Caco-2 (cell line): Measurements from ENCODE around the gene ALG9. TPM values are rescaled to one million over a fixed set of nuclear protein-coding genes. Genes with fewer than 3 reads are reported as not detected.
A peak's percentile ranks its signal among the peaks of the same experiment; 100 is the strongest.

ENCODE experiments used
- BruUV-seq: library from RNA; stranded (reverse); fragments of 400-500 nt; replicated peaks from 2 replicates; lab custom pipeline; 2021; lab: Mats Ljungman, UMichigan
- CTCF ChIA-PET: fragments of 300-600 bp; sonication (Branson Sonifier 250); formaldehyde crosslinking; loops from one replicate; lab custom pipeline; 2022; ENCODE audit warnings: antibody characterized with exemption; lab: Charles Lee
- POLR2A ChIA-PET: fragments of 300-600 bp; sonication (Branson Sonifier 250); formaldehyde crosslinking; loops from one replicate; lab custom pipeline; 2022; ENCODE audit warnings: antibody characterized with exemption; lab: Charles Lee
- DNase-seq, 2 experiments: peaks; one replicate each; pipeline versions ENCODE4 v3.0.0 to v3.0.0-alpha.2; 2020 to 2022
- H3K27me3 ChIP-seq: replicated peaks from 2 replicates; pipeline ENCODE4 v1.6.0; 2011; ENCODE audit warnings: low read length; ENCODE audit not compliant: control insufficient read depth, insufficient read depth
- H3K36me3 ChIP-seq: 2 replicates; pipeline ENCODE4 v1.5.1; 2011; ENCODE audit warnings: low read length; ENCODE audit not compliant: control insufficient read depth, insufficient read depth
- H3K4me1 ChIP-seq: fragments of 250-450 bp; sonication (Bioruptor Pico); 2 replicates; pipeline ENCODE4 v1.5.1; 2020; ENCODE audit warnings: mild to moderate bottlenecking
- H3K4me3 ChIP-seq: 2 replicates; pipeline ENCODE4 v1.5.1; 2011; ENCODE audit warnings: low read depth, mild to moderate bottlenecking, control low read depth, low read length
- H3K9me3 ChIP-seq: fragments of 250-450 bp; sonication (Bioruptor Pico); 2 replicates; pipeline ENCODE4 v1.5.1; 2020; ENCODE audit warnings: mild to moderate bottlenecking, moderate library complexity
- H3K27ac Mint-ChIP-seq: one replicate; pipeline ENCODE4 v1.8.0; 2022; ENCODE audit warnings: mixed read lengths; ENCODE audit not compliant: unreplicated experiment
- H3K27me3 Mint-ChIP-seq: one replicate; pipeline ENCODE4 v1.8.0; 2022; ENCODE audit warnings: mixed read lengths; ENCODE audit not compliant: insufficient read depth, unreplicated experiment
- H3K36me3 Mint-ChIP-seq: one replicate; pipeline ENCODE4 v1.8.0; 2022; ENCODE audit warnings: mild to moderate bottlenecking, mixed read lengths; ENCODE audit not compliant: insufficient read depth, unreplicated experiment
- H3K4me1 Mint-ChIP-seq: one replicate; pipeline ENCODE4 v1.8.0; 2022; ENCODE audit warnings: low read depth, mixed read lengths; ENCODE audit not compliant: unreplicated experiment
- H3K4me3 Mint-ChIP-seq: one replicate; pipeline ENCODE4 v1.8.0; 2022; ENCODE audit warnings: mild to moderate bottlenecking, moderate library complexity, mixed read lengths; ENCODE audit not compliant: unreplicated experiment
- H3K9me3 Mint-ChIP-seq: one replicate; pipeline ENCODE4 v1.8.0; 2022; ENCODE audit warnings: mixed read lengths; ENCODE audit not compliant: unreplicated experiment
- intact Hi-C: fragments of 100-400 bp; cut with micrococcal nuclease; formaldehyde crosslinking; loops from one replicate; pipeline ENCODE4 v1.10.0; 2022; ENCODE audit not compliant: unreplicated experiment
- total RNA-seq: library from RNA; stranded (reverse); gene quantifications from 2 replicates; pipeline ENCODE4 v1.2.3, GENCODE V29; 2022
- TF ChIP-seq, protein P1 (sequence below), 2 experiments: fragments of 200-600 bp in 1 of 2; IDR thresholded peaks; 1 replicate in 1 of 2; 2 replicates in 1 of 2; pipeline versions ENCODE4 v1.5.1 to v1.8.0; 2011 to 2022; ENCODE audit warnings: antibody characterized with exemption in 1 of 2, control low read depth in 1 of 2, inconsistent platforms in 1 of 2, low read depth in 1 of 2, low read length in 1 of 2, mild to moderate bottlenecking in 1 of 2, moderate library complexity in 1 of 2; ENCODE audit not compliant: insufficient read depth in 1 of 2, severe bottlenecking in 1 of 2, unreplicated experiment in 1 of 2

The ALG9 gene
- total RNA-seq, 1 experiment from 2014 or later = 57.4 TPM

DNA sequence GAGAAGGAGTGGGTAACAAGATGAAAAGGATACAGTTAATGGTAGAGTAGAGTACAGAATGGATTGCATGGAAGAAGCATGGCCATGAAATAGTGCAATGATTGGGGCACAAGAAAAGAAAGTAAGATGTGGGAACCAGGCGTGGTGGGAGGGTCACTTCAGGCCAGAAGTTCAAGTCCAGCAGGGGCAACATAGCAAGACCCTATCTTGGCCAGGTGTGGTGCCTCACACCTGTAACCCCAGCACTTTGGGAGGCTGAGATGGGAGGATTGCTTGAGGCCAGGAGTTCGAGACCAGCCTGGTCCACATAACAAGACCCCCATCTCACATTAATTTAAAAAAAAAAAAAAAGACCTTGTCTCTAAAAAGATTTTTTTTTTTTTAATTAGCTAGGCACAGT, 45.9 kb upstream of the ALG9 start:
- H3K27ac Mint-ChIP-seq = peak overlapping the region; percentile 6
- intact Hi-C loops = no loop called here
- no peaks in the 10 kb centered on the region for H3K9me3 Mint-ChIP-seq
- peaks cover 11% of the 10 kb centered on the region for H3K4me1 Mint-ChIP-seq
- H3K4me3 Mint-ChIP-seq = no peak overlapping the region
- H3K27me3 Mint-ChIP-seq = no peaks in the 10 kb centered on the region
- no peaks in the 10 kb centered on the region for H3K36me3 ChIP-seq
- TF ChIP-seq, protein P1, sequence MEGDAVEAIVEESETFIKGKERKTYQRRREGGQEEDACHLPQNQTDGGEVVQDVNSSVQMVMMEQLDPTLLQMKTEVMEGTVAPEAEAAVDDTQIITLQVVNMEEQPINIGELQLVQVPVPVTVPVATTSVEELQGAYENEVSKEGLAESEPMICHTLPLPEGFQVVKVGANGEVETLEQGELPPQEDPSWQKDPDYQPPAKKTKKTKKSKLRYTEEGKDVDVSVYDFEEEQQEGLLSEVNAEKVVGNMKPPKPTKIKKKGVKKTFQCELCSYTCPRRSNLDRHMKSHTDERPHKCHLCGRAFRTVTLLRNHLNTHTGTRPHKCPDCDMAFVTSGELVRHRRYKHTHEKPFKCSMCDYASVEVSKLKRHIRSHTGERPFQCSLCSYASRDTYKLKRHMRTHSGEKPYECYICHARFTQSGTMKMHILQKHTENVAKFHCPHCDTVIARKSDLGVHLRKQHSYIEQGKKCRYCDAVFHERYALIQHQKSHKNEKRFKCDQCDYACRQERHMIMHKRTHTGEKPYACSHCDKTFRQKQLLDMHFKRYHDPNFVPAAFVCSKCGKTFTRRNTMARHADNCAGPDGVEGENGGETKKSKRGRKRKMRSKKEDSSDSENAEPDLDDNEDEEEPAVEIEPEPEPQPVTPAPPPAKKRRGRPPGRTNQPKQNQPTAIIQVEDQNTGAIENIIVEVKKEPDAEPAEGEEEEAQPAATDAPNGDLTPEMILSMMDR (IDR thresholded peaks at IDR 0.05; ENCODE audit: insufficient read depth in 1 of 2, low read depth in 1 of 2, low read length in 1 of 2, severe bottlenecking in 1 of 2, unreplicated experiment in 1 of 2) = no peak
- ChIA-PET CTCF (interaction anchor here (1.7 to 2.4 kb wide), 3 partner anchors 24 to 80 kb away, joined by 6 to 35 read pairs (median 10); no protein-coding TSS in a partner anchor), POLR2A (no interaction called here)
- BruUV-seq = no TSS peak
- H3K27me3 ChIP-seq = no peaks in the 10 kb centered on the region
- DNase-seq = no peak
- no peak overlapping the region for H3K4me3 ChIP-seq
- H3K4me1 ChIP-seq = peaks cover 12% of the 10 kb centered on the region
- H3K9me3 ChIP-seq = no peaks in the 10 kb centered on the region
- H3K36me3 Mint-ChIP-seq = no peaks in the 10 kb centered on the region

DNA sequence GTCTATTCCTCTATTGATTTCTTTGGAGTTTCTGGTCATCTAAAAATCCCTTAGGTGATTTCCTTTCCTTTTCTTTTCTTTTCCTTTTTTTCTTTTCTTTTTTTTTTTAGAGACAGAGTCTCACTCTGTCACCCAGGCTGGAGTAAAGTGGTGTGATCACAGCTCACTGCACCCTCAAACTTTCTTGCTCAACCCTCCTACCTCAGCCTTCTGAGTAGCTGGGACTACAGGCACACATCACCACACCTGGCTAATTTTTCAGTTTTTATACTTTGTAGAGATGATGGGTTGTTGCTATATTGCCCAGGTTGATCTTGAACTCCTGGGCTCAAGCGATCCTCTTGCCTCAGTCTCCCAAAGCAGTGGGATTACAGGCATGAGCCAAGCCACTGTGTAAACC, 45.4 kb upstream of the ALG9 start:
- H3K36me3 Mint-ChIP-seq = no peaks in the 10 kb centered on the region
- Histone ChIP-seq H3K9me3 (no peaks in the 10 kb centered on the region), H3K27me3 (no peaks in the 10 kb centered on the region), H3K4me1 (peaks cover 17% of the 10 kb centered on the region), H3K36me3 (no peaks in the 10 kb centered on the region), H3K4me3 (no peak overlapping the region)
- TF ChIP-seq, protein P1 (IDR thresholded peaks at IDR 0.05; ENCODE audit: insufficient read depth in 1 of 2, low read depth in 1 of 2, low read length in 1 of 2, severe bottlenecking in 1 of 2, unreplicated experiment in 1 of 2) = no peak
- no peaks in the 10 kb centered on the region for H3K9me3 Mint-ChIP-seq
- H3K4me3 Mint-ChIP-seq = no peak overlapping the region
- BruUV-seq = no TSS peak
- H3K4me1 Mint-ChIP-seq = peaks cover 11% of the 10 kb centered on the region
- no peak for DNase-seq
- no peaks in the 10 kb centered on the region for H3K27me3 Mint-ChIP-seq
- ChIA-PET CTCF (no interaction called here), POLR2A (no interaction called here)
- intact Hi-C loops = no loop called here
- peak overlapping the region; percentile 6 for H3K27ac Mint-ChIP-seq

DNA sequence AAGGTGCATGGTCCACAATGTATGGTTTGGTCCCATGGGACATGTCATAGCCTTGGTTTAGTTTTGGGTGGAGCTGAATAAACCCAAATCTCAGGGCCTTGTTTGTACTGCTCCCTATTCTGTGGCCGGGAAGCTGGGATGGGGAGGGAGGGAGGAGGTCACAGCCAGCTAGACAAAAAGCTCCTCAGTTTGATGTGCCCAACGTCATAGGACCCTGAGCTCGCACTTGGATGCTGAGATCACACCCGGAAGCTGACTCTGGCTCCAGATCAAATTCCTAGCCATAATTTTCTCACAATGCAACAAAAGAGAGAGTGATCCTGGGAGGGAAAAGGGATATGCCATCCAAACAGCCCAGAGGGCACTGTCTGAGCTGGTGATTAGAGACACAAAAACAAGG, 42.6 kb upstream of the ALG9 start:
- H3K36me3 ChIP-seq = no peaks in the 10 kb centered on the region
- no peaks in the 10 kb centered on the region for H3K27me3 ChIP-seq
- Mint-ChIP-seq H3K27ac (no peak overlapping the region), H3K9me3 (no peaks in the 10 kb centered on the region), H3K4me1 (peaks cover 18% of the 10 kb centered on the region), H3K36me3 (no peaks in the 10 kb centered on the region), H3K4me3 (no peak overlapping the region), H3K27me3 (no peaks in the 10 kb centered on the region)
- DNase-seq = no peak
- BruUV-seq = no TSS peak
- no peaks in the 10 kb centered on the region for H3K9me3 ChIP-seq
- H3K4me1 ChIP-seq = peaks cover 22% of the 10 kb centered on the region
- ChIA-PET POLR2A (no interaction called here), CTCF (interaction anchor here (0.6 to 1.5 kb wide), 3 partner anchors 11 to 69 kb away, joined by 3 to 7 read pairs (median 3); no protein-coding TSS in a partner anchor)
- H3K4me3 ChIP-seq = no peak overlapping the region
- intact Hi-C loops = no loop called here
- TF ChIP-seq, protein P1 (IDR thresholded peaks at IDR 0.05; ENCODE audit: insufficient read depth in 1 of 2, low read depth in 1 of 2, low read length in 1 of 2, severe bottlenecking in 1 of 2, unreplicated experiment in 1 of 2) = no peak
